Suprapubic skin (tissue), 4 donors: ENCODE results near the gene NEUROD6. TPM values are rescaled to one million over a fixed set of nuclear protein-coding genes. Genes with fewer than 3 reads are reported as not detected.
A peak's percentile ranks its signal among the peaks of the same experiment; 100 is the strongest.

Experiments used
- DNase-seq, 2 donors: peaks; one replicate each; pipeline ENCODE4 v3.0.0-alpha.2; 2019; ENCODE audit warnings: low spot score in 2 of 2
- H3K27ac ChIP-seq: fragments of 200-600 bp; sonication (generic); one replicate; pipeline ENCODE4 v1.5.1; 2019
- H3K27me3 ChIP-seq: fragments of 200-600 bp; sonication (generic); one replicate; pipeline ENCODE4 v1.5.1; 2019
- H3K36me3 ChIP-seq: fragments of 200-600 bp; sonication (generic); one replicate; pipeline ENCODE4 v1.5.1; 2019
- H3K4me1 ChIP-seq: fragments of 200-600 bp; sonication (generic); one replicate; pipeline ENCODE4 v1.5.1; 2019
- H3K4me3 ChIP-seq: fragments of 200-600 bp; sonication (generic); one replicate; pipeline ENCODE4 v1.5.1; 2019; ENCODE audit warnings: mild to moderate bottlenecking
- H3K9me3 ChIP-seq: fragments of 200-600 bp; sonication (generic); one replicate; pipeline ENCODE4 v1.5.1; 2019
- EP300 ChIP-seq: sonication (generic); formaldehyde crosslinking; IDR thresholded peaks from one replicate; pipeline ENCODE4 v1.6.1; 2017; ENCODE audit warnings: antibody characterized with exemption
- POLR2A ChIP-seq, 2 donors: fragments of 450-650 bp; IDR thresholded peaks; one replicate each; pipeline ENCODE4 v1.6.1; 2017; ENCODE audit warnings: antibody characterized with exemption in 2 of 2, mild to moderate bottlenecking in 2 of 2, moderate library complexity in 2 of 2
- POLR2AphosphoS5 ChIP-seq, 3 donors: sonication (generic); formaldehyde crosslinking; IDR thresholded peaks; one replicate each; pipeline ENCODE4 v1.6.1; 2017; ENCODE audit warnings: antibody characterized with exemption in 3 of 3
- WGBS: methylation state at CpG from one replicate; pipeline ENCODE4 v1.1.5; 2018; 5-methylcytosine and 5-hydroxymethylcytosine counted together
- total RNA-seq, 4 donors: library from RNA; depleted of rRNA; stranded (reverse); fragments of >200 nt; gene quantifications; one replicate each; pipeline ENCODE4 v1.1.0, GENCODE V29; 2016
- TF ChIP-seq, protein P1 (sequence below), 2 donors: fragments of 200-600 bp in 1 of 2; fragments of 450-650 bp in 1 of 2; sonication (generic) in 1 of 2; IDR thresholded peaks; one replicate each; pipeline ENCODE4 v1.5.1; 2016 to 2019; ENCODE audit warnings: antibody characterized with exemption in 2 of 2, mild to moderate bottlenecking in 1 of 2, moderate library complexity in 1 of 2

The NEUROD6 gene
- total RNA-seq, 4 donors from 2014 or later, result not detected

- 60% methylated on average over 5 of the region's 5 CpGs for WGBS
- Histone ChIP-seq H3K27ac (no peak overlapping the region), H3K4me1 (peaks cover 9% of the 10 kb centered on the region), H3K4me3 (no peak overlapping the region), H3K27me3 (peaks cover 41% of the 10 kb centered on the region), H3K9me3 (no peaks in the 10 kb centered on the region), H3K36me3 (no peaks in the 10 kb centered on the region)
- no peak for TF ChIP-seq POLR2AphosphoS5 (IDR thresholded peaks at IDR 0.05)
- TF ChIP-seq EP300, result no peak
- TF ChIP-seq POLR2A (IDR thresholded peaks at IDR 0.05), result no peak
- TF ChIP-seq, protein P1, sequence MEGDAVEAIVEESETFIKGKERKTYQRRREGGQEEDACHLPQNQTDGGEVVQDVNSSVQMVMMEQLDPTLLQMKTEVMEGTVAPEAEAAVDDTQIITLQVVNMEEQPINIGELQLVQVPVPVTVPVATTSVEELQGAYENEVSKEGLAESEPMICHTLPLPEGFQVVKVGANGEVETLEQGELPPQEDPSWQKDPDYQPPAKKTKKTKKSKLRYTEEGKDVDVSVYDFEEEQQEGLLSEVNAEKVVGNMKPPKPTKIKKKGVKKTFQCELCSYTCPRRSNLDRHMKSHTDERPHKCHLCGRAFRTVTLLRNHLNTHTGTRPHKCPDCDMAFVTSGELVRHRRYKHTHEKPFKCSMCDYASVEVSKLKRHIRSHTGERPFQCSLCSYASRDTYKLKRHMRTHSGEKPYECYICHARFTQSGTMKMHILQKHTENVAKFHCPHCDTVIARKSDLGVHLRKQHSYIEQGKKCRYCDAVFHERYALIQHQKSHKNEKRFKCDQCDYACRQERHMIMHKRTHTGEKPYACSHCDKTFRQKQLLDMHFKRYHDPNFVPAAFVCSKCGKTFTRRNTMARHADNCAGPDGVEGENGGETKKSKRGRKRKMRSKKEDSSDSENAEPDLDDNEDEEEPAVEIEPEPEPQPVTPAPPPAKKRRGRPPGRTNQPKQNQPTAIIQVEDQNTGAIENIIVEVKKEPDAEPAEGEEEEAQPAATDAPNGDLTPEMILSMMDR (IDR thresholded peaks at IDR 0.05), result no peak
- DNase-seq, result no peak
Measured at GRCh38 chr7:31340051-31340450, 475 bp downstream of the NEUROD6 start.

GRCh38 chr7:31338706-31339105, 1.8 kb downstream of the NEUROD6 start:
- Histone ChIP-seq H3K4me1 (peaks cover 9% of the 10 kb centered on the region), H3K27me3 (peaks cover 47% of the 10 kb centered on the region), H3K4me3 (no peak overlapping the region), H3K36me3 (no peaks in the 10 kb centered on the region), H3K9me3 (no peaks in the 10 kb centered on the region), H3K27ac (no peak overlapping the region)
- TF ChIP-seq EP300 (no peak), POLR2A (IDR thresholded peaks at IDR 0.05) (no peak), POLR2AphosphoS5 (IDR thresholded peaks at IDR 0.05) (no peak)
- TF ChIP-seq, protein P1 (IDR thresholded peaks at IDR 0.05), result no peak
- 81% methylated on average over 14 of the region's 14 CpGs for WGBS
- no peak for DNase-seq

GRCh38 chr7:31337002-31337565, 3.4 kb downstream of the NEUROD6 start:
- peaks cover 47% of the 10 kb centered on the region for H3K27me3 ChIP-seq
- no peaks in the 10 kb centered on the region for H3K9me3 ChIP-seq
- H3K4me3 ChIP-seq, result peak overlapping the region; percentile 8
- peaks cover 9% of the 10 kb centered on the region for H3K4me1 ChIP-seq
- no peak for DNase-seq
- WGBS, result 53% methylated on average over 9 of the region's 9 CpGs
- H3K36me3 ChIP-seq, result no peaks in the 10 kb centered on the region
- TF ChIP-seq POLR2AphosphoS5 (IDR thresholded peaks at IDR 0.05) (no peak), POLR2A (IDR thresholded peaks at IDR 0.05) (no peak), EP300 (no peak)
- TF ChIP-seq, protein P1 (IDR thresholded peaks at IDR 0.05), result no peak
- no peak overlapping the region for H3K27ac ChIP-seq

- WGBS, result 14% methylated on average over 13 of the region's 71 CpGs
Measured at GRCh38 chr7:31336202-31337001, 4.1 kb downstream of the NEUROD6 start.

GRCh38 chr7:31335884-31336201, 4.7 kb downstream of the NEUROD6 start:
- peak overlapping the region; percentile 8 for H3K4me3 ChIP-seq
- H3K4me1 ChIP-seq, result peaks cover 9% of the 10 kb centered on the region
- WGBS, result 25% methylated on average over 11 of the region's 12 CpGs
- no peak overlapping the region for H3K27ac ChIP-seq
- no peak for DNase-seq
- H3K27me3 ChIP-seq, result peaks cover 47% of the 10 kb centered on the region
- no peaks in the 10 kb centered on the region for H3K9me3 ChIP-seq
- no peaks in the 10 kb centered on the region for H3K36me3 ChIP-seq
- TF ChIP-seq POLR2A (IDR thresholded peaks at IDR 0.05) (no peak), POLR2AphosphoS5 (IDR thresholded peaks at IDR 0.05) (no peak), EP300 (no peak)
- TF ChIP-seq, protein P1 (IDR thresholded peaks at IDR 0.05), result no peak

More at GRCh38 chr7:31336202-31337001, 4.1 kb downstream of the NEUROD6 start:
- Histone ChIP-seq H3K9me3 (no peaks in the 10 kb centered on the region), H3K36me3 (no peaks in the 10 kb centered on the region), H3K27me3 (peaks cover 47% of the 10 kb centered on the region), H3K27ac (no peak overlapping the region), H3K4me3 (peak overlapping the region; percentile 8), H3K4me1 (peaks cover 9% of the 10 kb centered on the region)
- DNase-seq, result no peak
- no peak for TF ChIP-seq EP300
- TF ChIP-seq, protein P1 (IDR thresholded peaks at IDR 0.05), result no peak
